GM19023 (cell line): ENCODE results near the gene DCUN1D2.
A peak's percentile ranks its signal among the peaks of the same experiment; 100 is the strongest.
"Not testable (repeated sequence)": the region's sequence is repeated elsewhere in the genome, so short reads cannot be mapped to it uniquely, and the experiment has no call there.

Experiments
- ATAC-seq: cut with Tn5 transposase; IDR thresholded peaks from one replicate; pipeline ENCODE4 v1.9.1; 2021; ENCODE audit warnings: mild to moderate bottlenecking, moderate library complexity; ENCODE audit not compliant: unreplicated experiment

Gene DCUN1D2

DNA sequence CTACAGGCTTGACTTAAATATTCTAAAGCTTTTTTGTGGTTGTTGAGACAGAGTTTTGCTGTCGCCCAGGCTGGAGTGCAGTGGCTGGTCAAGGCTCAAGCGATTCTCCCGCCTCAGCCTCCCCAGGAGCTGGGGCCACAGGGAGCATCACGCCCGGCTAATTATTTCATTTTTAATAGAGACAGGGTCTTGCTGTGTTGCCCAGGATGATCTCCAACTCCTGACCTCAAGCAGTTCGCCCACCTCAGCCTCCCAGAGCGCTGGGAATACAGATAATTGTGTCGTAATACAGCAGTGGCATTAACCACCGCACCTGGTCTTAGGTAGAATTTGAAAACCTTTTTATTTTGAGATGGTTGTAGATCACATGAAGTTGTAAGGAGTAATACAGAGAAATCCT, 1.5 kb upstream of the DCUN1D2 start:
- no peak for ATAC-seq

DNA sequence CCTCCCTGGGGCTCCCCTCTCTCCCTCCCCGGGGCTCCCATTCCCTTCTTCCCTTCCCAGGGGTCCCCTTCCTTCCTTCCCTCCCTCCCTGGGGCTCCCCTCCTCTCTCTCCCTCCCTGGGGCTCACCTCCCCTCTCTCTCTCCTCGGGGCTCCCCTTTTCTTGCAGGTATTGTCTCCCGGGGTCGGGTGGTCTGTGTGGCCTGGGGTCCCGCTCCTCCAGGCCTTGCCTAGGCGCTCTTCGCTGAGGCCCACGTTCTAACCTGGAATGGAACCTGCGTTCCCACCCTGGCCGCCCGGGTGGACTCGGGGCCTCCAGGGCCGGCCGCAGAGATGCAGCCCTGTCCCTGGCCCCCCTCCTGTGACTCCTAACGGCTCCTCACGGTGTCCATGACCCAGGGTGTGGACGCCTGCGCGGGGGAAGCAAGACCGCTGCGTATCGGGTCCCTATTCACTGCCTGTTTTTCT, 940 bp upstream of the DCUN1D2 start:
- no peak for ATAC-seq

DNA sequence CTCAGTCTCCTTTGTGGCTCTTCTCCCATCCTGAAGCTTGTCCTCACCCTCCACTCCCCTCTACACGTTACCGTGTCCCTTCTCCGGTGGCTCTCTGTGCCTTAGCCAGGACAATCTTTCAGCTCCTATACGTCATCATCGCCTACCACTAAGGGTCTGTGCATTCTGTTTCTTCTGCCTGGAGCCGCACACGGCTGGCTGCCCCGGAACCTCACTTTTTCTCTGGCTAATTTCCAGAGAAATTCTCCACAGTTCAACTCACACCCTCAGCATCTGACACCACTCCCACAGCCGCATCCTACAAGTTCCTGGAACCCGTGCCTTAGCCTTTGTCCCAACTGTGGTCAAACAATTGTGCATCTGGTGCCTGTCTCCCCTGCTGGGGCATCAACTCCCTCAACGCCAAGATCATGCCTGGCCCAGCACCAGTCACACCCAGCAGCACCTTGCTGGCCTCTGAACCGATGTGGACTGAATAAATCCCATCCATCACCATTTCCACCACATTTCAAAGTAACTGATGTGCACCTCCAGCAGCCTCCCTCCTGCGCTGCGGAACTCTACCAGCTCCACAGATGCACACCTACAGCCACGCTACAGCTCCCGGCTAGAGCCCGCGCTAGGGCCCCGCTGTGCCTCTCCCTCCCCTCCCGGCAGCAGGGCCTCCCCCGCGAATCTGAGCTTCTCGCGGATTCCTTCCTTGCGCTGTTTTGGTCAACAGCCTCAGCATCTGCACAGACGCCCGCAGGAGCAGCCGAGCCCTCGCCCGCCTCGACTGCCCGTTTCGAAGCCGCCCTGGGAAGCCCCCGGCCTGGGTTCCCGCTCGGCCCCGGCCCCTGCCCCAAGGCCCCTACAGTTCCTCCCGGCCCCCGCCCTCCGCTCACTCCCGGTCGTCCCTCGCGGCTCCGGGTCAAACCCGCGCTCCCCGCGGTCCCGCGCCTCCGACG, 689 bp downstream of the DCUN1D2 start:
- peak; percentile 27 for ATAC-seq

DNA sequence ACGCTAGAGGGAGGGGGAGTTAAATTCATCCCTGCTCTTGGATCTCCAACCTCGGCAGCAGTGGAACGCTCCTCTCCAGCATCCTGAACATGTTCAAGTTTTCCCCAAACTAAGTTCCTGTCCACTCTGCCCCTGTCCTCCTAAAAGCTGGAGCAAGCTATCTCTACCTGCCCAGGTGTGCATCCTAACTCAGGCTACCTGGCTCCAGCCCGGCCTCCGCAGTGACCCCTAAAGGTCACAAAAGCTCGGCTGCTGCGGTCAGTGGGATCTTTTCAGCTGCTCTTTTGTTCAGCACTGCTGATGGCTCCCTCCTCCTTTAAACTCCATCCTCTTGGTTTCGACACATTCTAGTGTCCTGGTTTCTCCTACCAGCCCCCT, 1.4 kb downstream of the DCUN1D2 start:
- no peak for ATAC-seq

DNA sequence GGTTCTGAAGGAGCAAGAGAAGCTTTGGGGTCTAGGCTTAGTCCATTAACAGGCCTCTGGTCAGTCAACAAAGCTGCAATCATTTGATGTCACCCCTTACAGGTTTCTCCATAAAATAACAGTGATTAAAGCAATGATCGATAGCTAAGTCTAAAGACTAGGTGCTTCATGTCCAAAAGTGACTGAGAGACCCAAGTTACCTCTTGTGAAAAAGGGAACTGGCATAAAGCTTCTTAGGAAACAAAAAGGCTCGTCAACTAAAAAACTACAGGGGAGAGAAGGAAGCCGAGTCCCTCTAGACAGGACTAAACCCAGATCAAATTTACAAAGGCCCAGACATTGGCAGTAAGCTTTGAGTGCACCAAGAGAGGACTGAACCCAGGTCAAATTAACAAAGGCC, 2.2 kb downstream of the DCUN1D2 start:
- no peak for ATAC-seq

DNA sequence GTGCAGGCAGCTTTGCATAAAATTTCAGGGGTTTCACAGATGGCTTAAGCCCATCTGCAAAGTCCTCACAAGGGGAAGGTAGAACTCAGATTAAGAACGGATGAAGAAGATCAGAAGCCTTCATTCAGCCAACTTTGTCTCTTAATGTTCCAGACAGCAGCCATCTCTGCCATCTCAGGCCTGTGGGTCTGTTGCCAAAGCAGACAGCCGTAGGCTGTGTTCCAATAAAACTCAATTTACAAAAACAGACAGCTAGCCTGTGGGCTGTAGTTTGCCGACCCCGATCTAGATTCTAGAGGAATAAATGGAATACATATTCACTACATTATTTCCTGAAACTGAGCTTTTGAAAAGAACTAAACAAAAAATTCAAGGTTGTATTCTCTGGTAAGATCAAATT, 3.8 kb downstream of the DCUN1D2 start:
- ATAC-seq, result no peak

DNA sequence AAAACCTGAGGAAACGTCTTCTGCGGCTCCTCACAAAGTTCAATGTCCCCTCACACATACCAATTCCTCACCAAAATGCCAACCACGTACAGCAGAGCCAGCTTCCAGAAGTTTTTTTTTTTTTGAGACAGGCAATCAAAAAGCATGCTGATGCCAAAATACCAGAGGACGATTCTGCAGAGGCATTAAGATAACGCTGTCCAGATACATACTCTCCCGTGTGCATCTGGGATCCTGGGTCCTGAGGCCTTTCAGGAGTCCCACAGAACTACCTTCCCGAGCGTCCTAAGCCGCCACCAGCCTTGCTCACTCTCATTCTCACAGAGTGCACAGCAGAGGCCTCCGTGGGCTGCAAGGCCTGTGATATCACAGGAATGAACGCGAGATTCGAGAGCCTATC, 5.0 kb downstream of the DCUN1D2 start:
- ATAC-seq, result no peak

DNA sequence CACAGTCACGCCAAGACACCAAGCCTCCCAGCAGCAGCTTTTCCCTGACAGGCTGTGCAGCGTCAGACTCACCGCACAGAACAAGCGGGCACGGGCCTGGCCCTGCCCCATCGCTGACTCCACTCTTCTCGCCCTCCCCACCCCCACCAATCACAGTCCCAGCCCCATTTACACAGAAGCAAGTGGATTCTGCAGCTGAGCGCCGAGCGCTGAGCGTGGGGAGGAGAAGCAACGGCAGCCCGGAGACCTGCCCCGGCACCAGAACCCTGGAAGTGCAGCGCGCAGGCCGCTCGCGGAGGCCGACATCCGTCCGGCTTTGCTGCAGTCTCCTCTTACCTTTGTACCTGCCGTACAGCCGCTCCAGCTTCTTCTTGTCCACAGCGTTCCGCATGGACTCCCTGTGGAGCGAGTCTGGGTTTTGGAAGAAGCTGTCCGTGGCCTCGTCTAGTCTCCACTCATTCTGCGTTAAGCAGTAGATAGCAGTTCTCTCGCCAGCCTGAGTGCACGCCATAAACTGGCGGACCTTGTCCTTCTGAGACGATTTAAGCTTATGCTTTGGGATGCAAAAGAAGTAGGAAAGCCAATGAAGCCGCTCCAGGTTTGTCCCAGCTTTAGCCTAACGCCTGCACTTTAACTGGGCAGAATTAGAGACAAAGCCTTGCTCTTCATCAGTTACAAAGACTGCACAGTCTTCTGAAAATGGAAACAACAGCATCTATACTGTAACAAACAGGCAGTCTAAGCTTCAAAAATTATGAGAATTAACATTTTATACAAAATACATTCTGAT, 6.8 kb downstream of the DCUN1D2 start:
- ATAC-seq, result no peak

DNA sequence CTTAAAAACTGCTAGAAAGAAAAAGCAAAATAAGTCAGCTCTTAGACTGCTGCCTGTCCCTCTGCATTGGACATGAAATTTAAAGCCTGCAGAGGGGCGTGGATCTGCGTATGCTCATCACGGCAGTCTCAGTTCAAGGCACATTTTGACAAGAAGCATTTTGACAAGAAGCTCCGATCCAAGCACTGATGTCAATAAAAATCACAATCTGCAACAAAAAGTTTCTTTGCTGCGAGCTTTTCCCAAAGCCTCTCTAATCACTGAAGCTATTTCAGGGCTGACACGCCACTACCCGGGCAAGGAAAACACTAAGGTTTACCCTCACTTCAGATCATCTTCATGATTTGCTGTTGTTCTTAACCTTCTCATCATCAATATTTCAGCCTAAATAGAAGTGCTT, 7.4 kb downstream of the DCUN1D2 start:
- no peak for ATAC-seq

DNA sequence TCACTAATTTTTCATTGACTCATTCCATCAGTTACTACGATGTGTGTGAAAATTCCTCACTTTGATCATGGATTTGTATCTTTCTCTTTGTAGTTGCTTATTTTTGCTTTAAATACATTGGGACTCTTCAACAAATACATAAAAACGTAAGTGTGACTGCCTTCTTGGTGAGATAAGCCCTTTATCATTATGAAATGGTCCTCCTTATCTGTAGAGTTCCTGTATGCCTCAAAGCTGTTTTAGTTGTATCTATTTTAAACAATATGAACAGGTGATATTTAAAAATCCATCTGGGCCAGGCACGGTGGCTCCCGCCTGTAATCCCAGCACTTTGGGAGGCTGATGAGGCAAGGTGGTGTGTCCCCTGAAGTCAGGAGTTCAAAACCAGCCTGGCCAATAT, 11.3 kb downstream of the DCUN1D2 start:
- ATAC-seq, result no peak

DNA sequence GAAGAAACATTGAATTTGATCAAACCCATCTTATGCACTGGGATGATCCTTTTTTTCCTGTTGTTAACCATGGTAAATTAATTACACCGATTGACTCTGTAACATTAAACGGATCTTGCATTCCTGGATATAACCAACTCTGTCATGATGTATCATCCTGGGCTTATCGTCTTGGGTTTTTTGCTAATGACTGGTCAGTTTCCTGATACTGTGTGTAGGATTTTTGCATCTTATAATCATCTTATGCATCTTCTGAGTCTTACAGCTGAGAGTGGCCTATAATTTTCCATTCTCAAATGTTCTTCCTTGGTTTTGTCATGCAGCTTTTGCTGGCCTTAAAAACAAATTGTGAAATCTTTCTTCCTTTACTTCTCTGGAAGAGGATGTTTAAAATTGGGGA, 12.8 kb downstream of the DCUN1D2 start:
- no peak for ATAC-seq

DNA sequence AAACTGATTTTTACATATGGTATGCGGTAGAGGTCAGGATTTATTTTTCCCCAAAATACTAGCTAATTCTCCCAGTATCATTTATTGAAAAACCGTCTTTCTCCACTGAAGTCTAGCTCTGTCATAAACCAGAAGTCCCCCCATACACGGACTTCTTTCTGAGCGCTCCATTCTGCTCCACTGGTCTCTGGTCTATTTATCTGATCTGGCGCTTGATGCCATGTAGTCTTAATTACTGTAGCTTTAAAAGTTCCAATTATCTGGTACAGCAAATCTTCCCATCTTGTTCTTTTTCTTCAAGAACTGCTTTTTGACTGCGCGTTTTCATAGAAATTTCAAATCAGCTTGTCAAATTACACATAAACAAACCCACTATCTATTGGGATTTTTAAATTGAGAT, 13.7 kb downstream of the DCUN1D2 start:
- ATAC-seq, result no peak

DNA sequence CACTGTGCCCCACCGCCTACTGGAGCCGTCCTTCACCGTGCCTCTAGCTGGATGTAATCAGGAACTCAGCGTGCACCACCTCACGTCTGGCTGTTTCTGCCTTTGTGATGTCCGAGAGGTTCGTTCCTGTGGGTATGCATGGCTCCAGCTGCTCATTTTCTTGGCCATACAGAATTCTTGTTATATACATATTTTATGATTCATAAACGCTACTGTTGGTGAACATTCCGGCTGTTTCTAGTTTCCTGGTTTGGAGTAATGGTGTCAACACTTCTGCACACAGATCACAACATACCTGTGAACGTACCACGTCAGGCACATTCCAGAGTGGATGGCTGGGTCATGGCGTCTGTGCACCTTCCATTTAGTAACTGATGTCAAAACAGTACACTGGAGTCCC, 14.6 kb downstream of the DCUN1D2 start:
- no peak for ATAC-seq

DNA sequence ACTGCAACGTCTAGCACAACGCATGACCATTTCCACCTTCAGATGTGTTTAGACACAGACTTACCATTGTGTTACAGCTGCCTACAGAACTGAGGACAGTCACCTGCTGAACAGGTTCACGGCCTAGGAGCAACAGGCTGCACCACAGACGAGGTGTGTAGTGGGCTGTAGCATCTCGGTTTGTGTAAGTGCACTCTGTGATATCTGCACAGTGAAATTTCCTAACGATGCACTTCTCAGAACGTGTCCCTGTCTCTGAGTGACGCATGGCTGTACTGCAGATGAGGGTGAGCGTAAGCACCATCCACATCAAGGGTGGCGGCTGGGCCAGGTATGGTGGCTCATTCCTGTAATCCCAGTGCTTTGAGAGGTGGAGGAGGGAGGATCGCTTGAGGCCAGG, 15.2 kb downstream of the DCUN1D2 start:
- ATAC-seq, result no peak

DNA sequence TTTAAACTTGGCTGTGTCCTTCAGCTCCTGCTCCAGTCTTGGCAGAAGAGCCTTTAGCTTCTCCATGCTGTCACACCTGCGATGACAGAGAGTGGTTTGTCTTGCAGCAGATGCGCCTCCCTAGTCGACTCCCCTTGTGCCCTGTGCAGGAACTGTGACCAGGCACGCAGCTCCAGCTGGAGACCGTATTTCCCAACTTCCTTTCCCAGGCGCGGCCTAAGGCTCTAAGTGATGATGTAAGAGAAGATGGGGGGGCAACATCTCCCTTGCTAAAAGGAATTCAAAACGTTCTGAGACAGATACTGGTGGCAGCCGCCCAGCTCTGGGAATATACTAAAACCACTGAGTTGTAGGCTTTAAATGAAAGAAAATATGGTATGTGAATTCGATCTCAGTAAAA, 16.3 kb downstream of the DCUN1D2 start:
- no peak for ATAC-seq

DNA sequence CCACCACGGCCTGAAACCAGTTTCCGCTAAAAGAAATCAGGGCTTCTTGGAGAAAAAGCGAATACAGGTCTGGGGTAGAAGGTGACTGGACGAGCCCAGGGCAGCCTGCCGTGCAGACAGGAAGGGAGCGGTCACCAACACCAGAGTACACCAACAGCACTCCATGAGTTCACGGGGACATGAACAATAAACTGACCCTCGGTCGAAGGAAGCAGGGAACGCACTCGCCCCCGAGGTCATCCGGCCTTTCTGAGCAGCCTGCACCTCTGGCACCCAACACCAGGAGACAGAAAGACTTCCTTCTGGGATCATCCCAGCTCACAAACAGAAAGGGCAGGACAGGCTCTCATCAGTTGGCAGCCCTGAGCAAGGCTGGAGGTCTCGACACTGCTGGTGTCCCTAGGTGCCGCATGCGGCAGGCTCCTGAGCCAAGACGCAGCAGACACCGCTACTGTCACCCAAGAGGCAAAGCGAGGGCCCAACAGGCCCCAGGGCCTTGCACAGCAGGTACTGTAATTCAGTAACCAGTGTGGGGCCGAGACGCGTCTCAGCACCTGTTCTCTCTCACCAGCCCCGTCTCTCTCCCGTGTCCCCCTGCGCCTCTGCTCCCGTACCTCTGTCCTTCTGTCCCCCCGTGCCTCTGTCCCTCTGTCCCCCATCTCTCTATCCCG, 18.0 kb downstream of the DCUN1D2 start:
- no peak for ATAC-seq

DNA sequence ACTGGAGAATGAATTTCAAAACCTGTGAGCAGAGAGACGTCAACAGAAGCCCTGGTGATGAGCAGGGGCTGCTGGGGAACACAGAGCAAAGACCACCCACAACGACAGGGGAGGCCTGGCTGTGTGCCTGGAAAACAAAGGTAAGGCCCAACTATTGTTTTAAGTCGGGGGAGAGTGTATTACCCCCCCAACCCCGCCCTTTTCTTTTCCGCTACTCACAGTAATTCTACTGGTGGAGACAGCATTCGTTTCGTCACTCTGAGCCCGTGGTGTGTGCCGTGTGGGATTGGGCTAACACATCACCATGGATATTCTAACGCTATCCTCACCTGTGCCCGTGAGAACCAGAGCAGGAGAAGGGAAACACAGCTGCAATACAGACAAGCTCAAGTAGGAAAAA, 18.7 kb downstream of the DCUN1D2 start:
- no peak for ATAC-seq

DNA sequence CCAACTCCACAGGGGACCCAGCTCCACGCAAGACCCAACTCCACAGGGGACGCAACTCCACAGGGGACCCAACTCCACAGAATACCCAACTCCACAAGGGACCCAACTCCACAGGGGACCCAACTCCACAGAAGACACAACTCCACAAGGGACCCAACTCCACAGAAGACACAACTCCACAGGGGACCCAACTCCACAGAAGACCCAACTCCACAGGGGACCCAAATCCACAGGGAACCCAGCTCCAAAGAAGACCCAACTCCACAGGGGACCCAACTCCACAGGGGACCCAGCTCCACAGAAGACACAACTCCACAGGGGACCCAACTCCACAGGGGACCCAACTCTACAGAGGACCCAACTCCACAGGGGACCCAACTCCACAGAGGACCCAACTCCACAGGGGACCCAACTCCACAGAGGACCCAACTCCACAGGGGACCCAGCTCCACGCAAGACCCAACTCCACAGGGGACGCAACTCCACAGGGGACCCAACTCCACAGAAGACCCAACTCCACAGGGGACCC, 19.8 kb downstream of the DCUN1D2 start:
- not testable (repeated sequence) for ATAC-seq

DNA sequence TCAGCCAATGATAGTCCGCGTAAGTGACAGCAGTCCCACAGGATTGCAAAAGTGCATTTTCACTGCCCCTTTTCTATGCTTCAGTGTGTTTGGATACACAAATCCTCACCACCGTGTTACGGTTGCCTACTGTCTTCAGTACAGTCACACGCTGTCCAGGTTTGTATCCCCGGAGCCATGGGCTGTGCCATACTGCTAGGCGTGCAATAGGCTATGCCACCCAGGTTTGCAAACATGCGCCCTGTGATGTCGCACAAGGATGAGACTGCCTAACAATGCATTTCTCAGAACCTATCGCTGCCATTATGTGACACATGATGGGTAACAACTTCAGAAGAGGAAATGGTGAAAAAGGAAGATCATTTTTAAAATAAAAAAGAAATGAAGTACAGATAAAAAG, 20.4 kb downstream of the DCUN1D2 start:
- no peak for ATAC-seq

DNA sequence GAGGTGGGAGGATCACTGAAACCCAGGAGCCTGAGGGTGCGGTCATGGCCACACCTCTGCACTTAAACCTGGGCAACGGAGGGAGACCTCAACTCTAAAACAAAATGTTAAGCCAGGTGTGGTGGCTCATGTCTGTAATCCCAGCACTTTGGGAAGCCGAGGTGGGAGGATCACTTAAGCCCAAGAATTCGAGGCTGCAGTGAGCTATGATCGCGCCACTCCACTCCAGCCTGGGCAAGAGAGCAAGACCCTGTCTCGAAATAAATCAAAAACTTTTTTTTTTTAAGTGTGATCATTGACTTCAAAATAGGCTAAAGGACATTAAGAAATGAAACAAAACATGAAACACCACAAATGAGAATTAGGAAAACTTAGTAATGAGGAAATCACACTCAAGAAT, 20.9 kb downstream of the DCUN1D2 start:
- ATAC-seq, result no peak

DNA sequence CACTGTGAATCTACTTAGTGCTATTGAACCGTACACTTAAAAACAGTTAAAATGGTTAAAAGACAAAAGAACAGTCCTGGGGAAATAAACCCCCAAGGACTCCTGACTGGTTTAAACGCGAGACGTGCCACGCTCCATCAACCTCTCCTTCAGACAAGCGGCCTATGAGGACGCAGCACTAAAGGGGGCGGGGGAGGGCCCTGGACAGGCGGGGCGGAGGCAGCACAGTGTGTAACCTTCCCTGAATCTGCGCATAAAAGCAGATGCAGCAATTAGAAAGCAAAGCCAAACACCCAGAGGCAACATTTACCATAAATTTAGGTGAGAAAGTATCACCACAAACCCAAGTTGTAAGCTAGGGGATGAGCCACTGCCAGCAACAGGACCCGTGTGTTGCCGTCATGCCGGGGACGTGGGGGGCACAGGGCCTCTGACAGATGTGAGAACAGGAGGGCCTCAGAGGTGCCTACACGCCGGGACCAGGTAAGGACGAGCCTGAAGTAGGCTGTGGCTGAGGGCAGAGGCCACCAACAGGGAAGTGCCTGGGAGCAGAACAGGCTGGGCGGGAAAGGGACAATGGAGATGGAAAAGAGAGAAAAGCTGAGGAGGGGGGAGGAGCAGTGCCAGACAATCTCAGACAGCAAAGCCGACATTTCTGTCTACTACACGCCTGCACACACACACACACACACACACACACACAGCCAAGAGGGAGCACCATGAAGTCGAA, 21.9 kb downstream of the DCUN1D2 start:
- ATAC-seq, result no peak
